GM23338 (cell line): ENCODE results near the gene BAHCC1. TPM values are rescaled to one million over a fixed set of nuclear protein-coding genes. Genes with fewer than 3 reads are reported as not detected.

ENCODE experiments used
- ATAC-seq: fragments of 200-7000 bp; cut with Tn5 transposase; 3 replicates; pipeline ENCODE4 v1.9.1; 2020
- DNase-seq: peaks from one replicate; pipeline ENCODE4 v3.0.0-alpha.2; 2015; ENCODE audit warnings: low spot score
- H2AFZ ChIP-seq: fragments of 200-600 bp; sonication (generic); 2 replicates; pipeline ENCODE4 v1.8.0; 2016; ENCODE audit warnings: antibody characterized with exemption, mild to moderate bottlenecking, moderate library complexity
- H3F3A ChIP-seq: fragments of 200-600 bp; sonication (generic); replicated peaks from 2 replicates; pipeline ENCODE4 v1.8.0; 2017; ENCODE audit warnings: antibody characterized with exemption, mixed run types, low read depth
- H3K27ac ChIP-seq: fragments of 200-600 bp; sonication (generic); 2 replicates; pipeline ENCODE4 v1.6.1; 2016; ENCODE audit warnings: low read depth
- H3K27me3 ChIP-seq: fragments of 200-600 bp; sonication (generic); 2 replicates; pipeline ENCODE4 v1.8.0; 2016; ENCODE audit warnings: mild to moderate bottlenecking, mixed run types, moderate library complexity; ENCODE audit not compliant: insufficient read depth
- H3K36me3 ChIP-seq: fragments of 200-600 bp; sonication (generic); 2 replicates; pipeline ENCODE4 v1.8.0; 2016; ENCODE audit warnings: mild to moderate bottlenecking; ENCODE audit not compliant: insufficient read depth
- H3K4me1 ChIP-seq: fragments of 200-600 bp; sonication (generic); 2 replicates; pipeline ENCODE4 v1.8.0; 2016; ENCODE audit warnings: mild to moderate bottlenecking, moderate library complexity; ENCODE audit not compliant: insufficient read depth
- H3K4me2 ChIP-seq: fragments of 200-600 bp; sonication (generic); 2 replicates; pipeline ENCODE4 v1.7.1; 2017; ENCODE audit warnings: mixed run types
- H3K4me3 ChIP-seq: fragments of 200-600 bp; sonication (generic); 2 replicates; pipeline ENCODE4 v1.6.1; 2016; ENCODE audit warnings: mixed run types
- H3K79me2 ChIP-seq: fragments of 200-600 bp; sonication (generic); replicated peaks from 2 replicates; pipeline ENCODE4 v1.8.0; 2017; ENCODE audit warnings: mild to moderate bottlenecking; ENCODE audit not compliant: insufficient read depth
- H3K9me2 ChIP-seq: fragments of 200-600 bp; sonication (generic); 2 replicates; pipeline ENCODE4 v1.8.0; 2017; ENCODE audit not compliant: insufficient read depth
- H4K20me1 ChIP-seq: fragments of 200-600 bp; sonication (generic); replicated peaks from 2 replicates; pipeline ENCODE4 v1.8.0; 2017; ENCODE audit warnings: mild to moderate bottlenecking; ENCODE audit not compliant: insufficient read depth
- H3K27ac Mint-ChIP-seq: 2 replicates; pipeline ENCODE4 v1.8.0; 2020; ENCODE audit warnings: inconsistent platforms, mild to moderate bottlenecking, moderate library complexity, mixed read lengths
- H3K27me3 Mint-ChIP-seq: 3 replicates; pipeline ENCODE4 v1.8.0; 2022; ENCODE audit warnings: low read depth, mild to moderate bottlenecking, moderate library complexity, mixed read lengths, inconsistent platforms; ENCODE audit not compliant: insufficient read depth, poor library complexity
- H3K36me3 Mint-ChIP-seq: 3 replicates; pipeline ENCODE4 v1.8.0; 2021; ENCODE audit warnings: low read depth, mild to moderate bottlenecking, inconsistent platforms, moderate library complexity, mixed read lengths
- H3K4me1 Mint-ChIP-seq: 3 replicates; pipeline ENCODE4 v1.8.0; 2020; ENCODE audit warnings: mild to moderate bottlenecking, inconsistent platforms, mixed read lengths
- H3K4me3 Mint-ChIP-seq: 3 replicates; pipeline ENCODE4 v1.8.0; 2021; ENCODE audit warnings: moderate library complexity, mild to moderate bottlenecking, inconsistent platforms, mixed read lengths
- H3K9me3 Mint-ChIP-seq: 3 replicates; pipeline ENCODE4 v1.8.0; 2020; ENCODE audit warnings: moderate library complexity, mild to moderate bottlenecking, inconsistent platforms, mixed read lengths
- CREB1 ChIP-seq: fragments of 250-450 bp; sonication (Bioruptor Pico); IDR thresholded peaks from 2 replicates; pipeline ENCODE4 v1.5.0; 2020; ENCODE audit warnings: low read depth, mild to moderate bottlenecking, moderate library complexity
- EZH2 ChIP-seq: fragments of 200-600 bp; sonication (generic); IDR thresholded peaks from one replicate; pipeline ENCODE4 v1.8.0; 2017; ENCODE audit warnings: antibody characterized with exemption, mild to moderate bottlenecking, low read depth; ENCODE audit not compliant: unreplicated experiment
- EZH2phosphoT487 ChIP-seq: fragments of 200-600 bp; sonication (generic); IDR thresholded peaks from one replicate; pipeline ENCODE4 v1.8.1; 2018; ENCODE audit warnings: antibody characterized with exemption; ENCODE audit not compliant: unreplicated experiment
- JUNB ChIP-seq: IDR thresholded peaks from one replicate; pipeline ENCODE4 v1.6.1; 2016; ENCODE audit warnings: antibody characterized with exemption; ENCODE audit not compliant: unreplicated experiment
- NANOG ChIP-seq: IDR thresholded peaks from 2 replicates; pipeline ENCODE4 v1.6.1; 2016; ENCODE audit warnings: antibody characterized with exemption, borderline replicate concordance
- POLR2AphosphoS5 ChIP-seq: IDR thresholded peaks from 2 replicates; pipeline ENCODE4 v1.6.1; 2016; ENCODE audit warnings: antibody characterized with exemption, low read depth
- STAT1 ChIP-seq: IDR thresholded peaks from one replicate; pipeline ENCODE4 v1.6.1; 2016; ENCODE audit warnings: antibody characterized with exemption; ENCODE audit not compliant: unreplicated experiment
- ZNF114 ChIP-seq: fragments of 250-450 bp; sonication (Bioruptor Pico); IDR thresholded peaks from 2 replicates; pipeline ENCODE4 v1.5.0; 2020; ENCODE audit warnings: mild to moderate bottlenecking, moderate library complexity
- ZNF331 ChIP-seq: fragments of 250-450 bp; sonication (Bioruptor Pico); IDR thresholded peaks from 2 replicates; pipeline ENCODE4 v1.5.0; 2020; ENCODE audit warnings: low read depth, mild to moderate bottlenecking, moderate library complexity
- polyA plus RNA-seq: library from polyadenylated mRNA; unstranded; fragments of >200 nt; fragmentation: Nextera tagmentation; extraction: Ambion mirVana; gene quantifications from 2 replicates; pipeline ENCODE4 v1.2.1, GENCODE V29; 2016
- total RNA-seq: library from RNA; depleted of rRNA; stranded (reverse); fragments of >200 nt; shearing (Covaris generic); gene quantifications from 2 replicates; pipeline ENCODE4 v1.2.3, GENCODE V29; 2014
- TF ChIP-seq, protein P1 (sequence below), 2 experiments: fragments of 200-600 bp in 1 of 2; sonication (generic) in 1 of 2; conservative IDR thresholded peaks; 2 replicates each; pipeline versions ENCODE4 v1.5.1 to v1.6.1; 2016 to 2017; ENCODE audit warnings: antibody characterized with exemption in 2 of 2, low read depth in 2 of 2, mild to moderate bottlenecking in 2 of 2, moderate library complexity in 1 of 2
- TF ChIP-seq, protein P2 (sequence below): IDR thresholded peaks from one replicate; pipeline ENCODE4 v1.6.1; 2018; ENCODE audit warnings: antibody characterized with exemption; ENCODE audit not compliant: unreplicated experiment
- TF ChIP-seq, protein P3 (sequence below): IDR thresholded peaks from 2 replicates; pipeline ENCODE4 v1.6.1; 2016; ENCODE audit warnings: antibody characterized with exemption
- TF ChIP-seq, protein P4 (sequence below): fragments of 250-450 bp; sonication (Bioruptor Pico); IDR thresholded peaks from 2 replicates; pipeline ENCODE4 v1.5.0; 2020; ENCODE audit warnings: mild to moderate bottlenecking, moderate library complexity

The BAHCC1 gene
- total and polyA plus RNA-seq, 2 experiments from 2014 or later: 0.24 to 1.1 TPM

DNA sequence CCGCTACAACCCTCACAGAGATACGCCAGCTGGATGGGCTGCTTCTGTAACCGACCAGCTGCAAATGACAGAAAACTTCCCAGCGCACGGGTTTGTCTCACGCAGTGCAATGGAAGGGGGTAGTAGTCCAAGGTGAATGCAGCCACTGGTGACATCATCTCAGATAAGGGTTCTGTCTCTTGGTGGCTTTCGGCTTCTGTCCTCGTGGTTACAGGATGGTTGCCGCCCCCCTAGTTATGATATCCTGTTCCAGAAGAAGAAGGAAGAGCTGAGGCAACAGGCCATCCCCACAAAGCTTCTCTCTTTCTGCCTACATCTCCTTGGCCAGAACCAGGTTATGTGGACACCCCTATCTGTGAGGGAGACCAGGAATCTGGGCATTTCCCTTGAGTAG lies 40.3 kb upstream of the BAHCC1 start:
- Histone ChIP-seq H3K4me1 (no peaks in the 10 kb centered on the region), H4K20me1 (no peaks in the 10 kb centered on the region), H2AFZ (no peak overlapping the region), H3K36me3 (no peaks in the 10 kb centered on the region), H3F3A (no peaks in the 10 kb centered on the region), H3K79me2 (no peaks in the 10 kb centered on the region), H3K27me3 (0 out of 2 replicates have a peak, but pooled peaks cover under 1% of the 10 kb centered on the region), H3K4me3 (no peak overlapping the region), H3K4me2 (no peak overlapping the region), H3K27ac (no peak overlapping the region), H3K9me2 (no peaks in the 10 kb centered on the region)
- no peaks in the 10 kb centered on the region for H3K36me3 Mint-ChIP-seq
- ATAC-seq (no peak), DNase-seq (no peak)
- TF ChIP-seq, protein P1, sequence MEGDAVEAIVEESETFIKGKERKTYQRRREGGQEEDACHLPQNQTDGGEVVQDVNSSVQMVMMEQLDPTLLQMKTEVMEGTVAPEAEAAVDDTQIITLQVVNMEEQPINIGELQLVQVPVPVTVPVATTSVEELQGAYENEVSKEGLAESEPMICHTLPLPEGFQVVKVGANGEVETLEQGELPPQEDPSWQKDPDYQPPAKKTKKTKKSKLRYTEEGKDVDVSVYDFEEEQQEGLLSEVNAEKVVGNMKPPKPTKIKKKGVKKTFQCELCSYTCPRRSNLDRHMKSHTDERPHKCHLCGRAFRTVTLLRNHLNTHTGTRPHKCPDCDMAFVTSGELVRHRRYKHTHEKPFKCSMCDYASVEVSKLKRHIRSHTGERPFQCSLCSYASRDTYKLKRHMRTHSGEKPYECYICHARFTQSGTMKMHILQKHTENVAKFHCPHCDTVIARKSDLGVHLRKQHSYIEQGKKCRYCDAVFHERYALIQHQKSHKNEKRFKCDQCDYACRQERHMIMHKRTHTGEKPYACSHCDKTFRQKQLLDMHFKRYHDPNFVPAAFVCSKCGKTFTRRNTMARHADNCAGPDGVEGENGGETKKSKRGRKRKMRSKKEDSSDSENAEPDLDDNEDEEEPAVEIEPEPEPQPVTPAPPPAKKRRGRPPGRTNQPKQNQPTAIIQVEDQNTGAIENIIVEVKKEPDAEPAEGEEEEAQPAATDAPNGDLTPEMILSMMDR (conservative IDR thresholded peaks at IDR 0.05; ENCODE audit: low read depth in 2 of 2): no peak
- TF ChIP-seq, protein P2, sequence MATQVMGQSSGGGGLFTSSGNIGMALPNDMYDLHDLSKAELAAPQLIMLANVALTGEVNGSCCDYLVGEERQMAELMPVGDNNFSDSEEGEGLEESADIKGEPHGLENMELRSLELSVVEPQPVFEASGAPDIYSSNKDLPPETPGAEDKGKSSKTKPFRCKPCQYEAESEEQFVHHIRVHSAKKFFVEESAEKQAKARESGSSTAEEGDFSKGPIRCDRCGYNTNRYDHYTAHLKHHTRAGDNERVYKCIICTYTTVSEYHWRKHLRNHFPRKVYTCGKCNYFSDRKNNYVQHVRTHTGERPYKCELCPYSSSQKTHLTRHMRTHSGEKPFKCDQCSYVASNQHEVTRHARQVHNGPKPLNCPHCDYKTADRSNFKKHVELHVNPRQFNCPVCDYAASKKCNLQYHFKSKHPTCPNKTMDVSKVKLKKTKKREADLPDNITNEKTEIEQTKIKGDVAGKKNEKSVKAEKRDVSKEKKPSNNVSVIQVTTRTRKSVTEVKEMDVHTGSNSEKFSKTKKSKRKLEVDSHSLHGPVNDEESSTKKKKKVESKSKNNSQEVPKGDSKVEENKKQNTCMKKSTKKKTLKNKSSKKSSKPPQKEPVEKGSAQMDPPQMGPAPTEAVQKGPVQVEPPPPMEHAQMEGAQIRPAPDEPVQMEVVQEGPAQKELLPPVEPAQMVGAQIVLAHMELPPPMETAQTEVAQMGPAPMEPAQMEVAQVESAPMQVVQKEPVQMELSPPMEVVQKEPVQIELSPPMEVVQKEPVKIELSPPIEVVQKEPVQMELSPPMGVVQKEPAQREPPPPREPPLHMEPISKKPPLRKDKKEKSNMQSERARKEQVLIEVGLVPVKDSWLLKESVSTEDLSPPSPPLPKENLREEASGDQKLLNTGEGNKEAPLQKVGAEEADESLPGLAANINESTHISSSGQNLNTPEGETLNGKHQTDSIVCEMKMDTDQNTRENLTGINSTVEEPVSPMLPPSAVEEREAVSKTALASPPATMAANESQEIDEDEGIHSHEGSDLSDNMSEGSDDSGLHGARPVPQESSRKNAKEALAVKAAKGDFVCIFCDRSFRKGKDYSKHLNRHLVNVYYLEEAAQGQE: no peak
- TF ChIP-seq NANOG: no peak
- no peak for TF ChIP-seq EZH2phosphoT487
- no peak for TF ChIP-seq STAT1
- no peak for TF ChIP-seq JUNB
- TF ChIP-seq POLR2AphosphoS5: no peak
- TF ChIP-seq ZNF114 (CRISPR knock-in tag): no peak
- no peak for TF ChIP-seq CREB1 (CRISPR knock-in tag)
- TF ChIP-seq, protein P3, sequence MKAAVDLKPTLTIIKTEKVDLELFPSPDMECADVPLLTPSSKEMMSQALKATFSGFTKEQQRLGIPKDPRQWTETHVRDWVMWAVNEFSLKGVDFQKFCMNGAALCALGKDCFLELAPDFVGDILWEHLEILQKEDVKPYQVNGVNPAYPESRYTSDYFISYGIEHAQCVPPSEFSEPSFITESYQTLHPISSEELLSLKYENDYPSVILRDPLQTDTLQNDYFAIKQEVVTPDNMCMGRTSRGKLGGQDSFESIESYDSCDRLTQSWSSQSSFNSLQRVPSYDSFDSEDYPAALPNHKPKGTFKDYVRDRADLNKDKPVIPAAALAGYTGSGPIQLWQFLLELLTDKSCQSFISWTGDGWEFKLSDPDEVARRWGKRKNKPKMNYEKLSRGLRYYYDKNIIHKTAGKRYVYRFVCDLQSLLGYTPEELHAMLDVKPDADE: no peak
- no peak for TF ChIP-seq ZNF331
- TF ChIP-seq EZH2: no peak
- TF ChIP-seq, protein P4, sequence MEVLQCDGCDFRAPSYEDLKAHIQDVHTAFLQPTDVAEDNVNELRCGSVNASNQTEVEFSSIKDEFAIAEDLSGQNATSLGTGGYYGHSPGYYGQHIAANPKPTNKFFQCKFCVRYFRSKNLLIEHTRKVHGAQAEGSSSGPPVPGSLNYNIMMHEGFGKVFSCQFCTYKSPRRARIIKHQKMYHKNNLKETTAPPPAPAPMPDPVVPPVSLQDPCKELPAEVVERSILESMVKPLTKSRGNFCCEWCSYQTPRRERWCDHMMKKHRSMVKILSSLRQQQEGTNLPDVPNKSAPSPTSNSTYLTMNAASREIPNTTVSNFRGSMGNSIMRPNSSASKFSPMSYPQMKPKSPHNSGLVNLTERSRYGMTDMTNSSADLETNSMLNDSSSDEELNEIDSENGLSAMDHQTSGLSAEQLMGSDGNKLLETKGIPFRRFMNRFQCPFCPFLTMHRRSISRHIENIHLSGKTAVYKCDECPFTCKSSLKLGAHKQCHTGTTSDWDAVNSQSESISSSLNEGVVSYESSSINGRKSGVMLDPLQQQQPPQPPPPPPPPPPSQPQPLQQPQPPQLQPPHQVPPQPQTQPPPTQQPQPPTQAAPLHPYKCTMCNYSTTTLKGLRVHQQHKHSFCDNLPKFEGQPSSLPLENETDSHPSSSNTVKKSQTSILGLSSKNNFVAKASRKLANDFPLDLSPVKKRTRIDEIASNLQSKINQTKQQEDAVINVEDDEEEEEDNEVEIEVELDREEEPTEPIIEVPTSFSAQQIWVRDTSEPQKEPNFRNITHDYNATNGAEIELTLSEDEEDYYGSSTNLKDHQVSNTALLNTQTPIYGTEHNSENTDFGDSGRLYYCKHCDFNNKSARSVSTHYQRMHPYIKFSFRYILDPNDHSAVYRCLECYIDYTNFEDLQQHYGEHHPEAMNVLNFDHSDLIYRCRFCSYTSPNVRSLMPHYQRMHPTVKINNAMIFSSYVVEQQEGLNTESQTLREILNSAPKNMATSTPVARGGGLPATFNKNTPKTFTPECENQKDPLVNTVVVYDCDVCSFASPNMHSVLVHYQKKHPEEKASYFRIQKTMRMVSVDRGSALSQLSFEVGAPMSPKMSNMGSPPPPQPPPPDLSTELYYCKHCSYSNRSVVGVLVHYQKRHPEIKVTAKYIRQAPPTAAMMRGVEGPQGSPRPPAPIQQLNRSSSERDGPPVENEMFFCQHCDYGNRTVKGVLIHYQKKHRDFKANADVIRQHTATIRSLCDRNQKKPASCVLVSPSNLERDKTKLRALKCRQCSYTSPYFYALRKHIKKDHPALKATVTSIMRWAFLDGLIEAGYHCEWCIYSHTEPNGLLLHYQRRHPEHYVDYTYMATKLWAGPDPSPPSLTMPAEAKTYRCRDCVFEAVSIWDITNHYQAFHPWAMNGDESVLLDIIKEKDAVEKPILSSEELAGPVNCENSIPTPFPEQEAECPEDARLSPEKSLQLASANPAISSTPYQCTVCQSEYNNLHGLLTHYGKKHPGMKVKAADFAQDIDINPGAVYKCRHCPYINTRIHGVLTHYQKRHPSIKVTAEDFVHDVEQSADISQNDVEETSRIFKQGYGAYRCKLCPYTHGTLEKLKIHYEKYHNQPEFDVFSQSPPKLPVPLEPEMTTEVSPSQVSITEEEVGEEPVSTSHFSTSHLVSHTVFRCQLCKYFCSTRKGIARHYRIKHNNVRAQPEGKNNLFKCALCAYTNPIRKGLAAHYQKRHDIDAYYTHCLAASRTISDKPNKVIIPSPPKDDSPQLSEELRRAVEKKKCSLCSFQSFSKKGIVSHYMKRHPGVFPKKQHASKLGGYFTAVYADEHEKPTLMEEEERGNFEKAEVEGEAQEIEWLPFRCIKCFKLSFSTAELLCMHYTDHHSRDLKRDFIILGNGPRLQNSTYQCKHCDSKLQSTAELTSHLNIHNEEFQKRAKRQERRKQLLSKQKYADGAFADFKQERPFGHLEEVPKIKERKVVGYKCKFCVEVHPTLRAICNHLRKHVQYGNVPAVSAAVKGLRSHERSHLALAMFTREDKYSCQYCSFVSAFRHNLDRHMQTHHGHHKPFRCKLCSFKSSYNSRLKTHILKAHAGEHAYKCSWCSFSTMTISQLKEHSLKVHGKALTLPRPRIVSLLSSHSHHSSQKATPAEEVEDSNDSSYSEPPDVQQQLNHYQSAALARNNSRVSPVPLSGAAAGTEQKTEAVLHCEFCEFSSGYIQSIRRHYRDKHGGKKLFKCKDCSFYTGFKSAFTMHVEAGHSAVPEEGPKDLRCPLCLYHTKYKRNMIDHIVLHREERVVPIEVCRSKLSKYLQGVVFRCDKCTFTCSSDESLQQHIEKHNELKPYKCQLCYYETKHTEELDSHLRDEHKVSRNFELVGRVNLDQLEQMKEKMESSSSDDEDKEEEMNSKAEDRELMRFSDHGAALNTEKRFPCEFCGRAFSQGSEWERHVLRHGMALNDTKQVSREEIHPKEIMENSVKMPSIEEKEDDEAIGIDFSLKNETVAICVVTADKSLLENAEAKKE (CRISPR knock-in tag): no peak
- H3K4me1 Mint-ChIP-seq: peaks cover 4% of the 10 kb centered on the region; the same call in 2 of the 3 replicates
- H3K27ac Mint-ChIP-seq: no peak overlapping the region
- peaks cover 14% of the 10 kb centered on the region for H3K27me3 Mint-ChIP-seq
- no peak overlapping the region for H3K4me3 Mint-ChIP-seq
- H3K9me3 Mint-ChIP-seq: no peaks in the 10 kb centered on the region; the same call in 2 of the 3 replicates
